Measurements from ENCODE around the gene CNTNAP5.

The CNTNAP5 gene

GRCh38 chr2:124570872-124571271, 545.8 kb downstream of the CNTNAP5 start:
- Histone ChIP-seq H3K4me3 (ENCODE audit: extremely low read depth, insufficient read depth, low read length, poor library complexity, severe bottlenecking) (no peak overlapping the region), H3K27ac (ENCODE audit: low read depth, low read length, severe bottlenecking) (no peak overlapping the region), H3K9me3 (ENCODE audit: control insufficient read depth, low read length) (no peaks in the 10 kb centered on the region), H3K36me3 (ENCODE audit: control insufficient read depth, insufficient read depth, low read length) (no peaks in the 10 kb centered on the region), H3K4me1 (ENCODE audit: control insufficient read depth, insufficient read depth, low read length, poor library complexity, severe bottlenecking) (no peaks in the 10 kb centered on the region)

- Histone ChIP-seq H3K9me3 (ENCODE audit: control insufficient read depth, low read length) (no peaks in the 10 kb centered on the region), H3K4me1 (ENCODE audit: control insufficient read depth, insufficient read depth, low read length, poor library complexity, severe bottlenecking) (no peaks in the 10 kb centered on the region), H3K27ac (ENCODE audit: low read depth, low read length, severe bottlenecking) (no peak overlapping the region), H3K36me3 (ENCODE audit: control insufficient read depth, insufficient read depth, low read length) (no peaks in the 10 kb centered on the region), H3K4me3 (ENCODE audit: extremely low read depth, insufficient read depth, low read length, poor library complexity, severe bottlenecking) (no peak overlapping the region)
- WGBS, 2 experiments (ENCODE audit: insufficient coverage in 2 of 2): 82 to 83% methylated on average over 1 to 3 of the region's 3 CpGs
Observed at GRCh38 chr2:124571836-124572235, 546.7 kb downstream of the CNTNAP5 start.

- WGBS, 2 experiments (ENCODE audit: insufficient coverage in 2 of 2): no CpG with 5 or more reads among the region's 1 CpG
- Histone ChIP-seq H3K27ac (ENCODE audit: low read depth, low read length, severe bottlenecking) (no peak overlapping the region), H3K36me3 (ENCODE audit: control insufficient read depth, insufficient read depth, low read length) (no peaks in the 10 kb centered on the region), H3K4me1 (ENCODE audit: control insufficient read depth, insufficient read depth, low read length, poor library complexity, severe bottlenecking) (no peaks in the 10 kb centered on the region), H3K9me3 (ENCODE audit: control insufficient read depth, low read length) (no peaks in the 10 kb centered on the region), H3K4me3 (ENCODE audit: extremely low read depth, insufficient read depth, low read length, poor library complexity, severe bottlenecking) (no peak overlapping the region)
Observed at GRCh38 chr2:124572934-124573634, 548.0 kb downstream of the CNTNAP5 start.

- H3K4me1 ChIP-seq (ENCODE audit: control insufficient read depth, insufficient read depth, low read length, poor library complexity, severe bottlenecking): no peaks in the 10 kb centered on the region
- 71 to 97% methylated on average over 1 to 2 of the region's 2 CpGs for WGBS, 2 experiments (ENCODE audit: insufficient coverage in 2 of 2)
- no peaks in the 10 kb centered on the region for H3K9me3 ChIP-seq (ENCODE audit: control insufficient read depth, low read length)
- no peak overlapping the region for H3K27ac ChIP-seq (ENCODE audit: low read depth, low read length, severe bottlenecking)
- H3K36me3 ChIP-seq (ENCODE audit: control insufficient read depth, insufficient read depth, low read length): no peaks in the 10 kb centered on the region
- H3K4me3 ChIP-seq (ENCODE audit: extremely low read depth, insufficient read depth, low read length, poor library complexity, severe bottlenecking): no peak overlapping the region
Observed at GRCh38 chr2:124575497-124575896, 550.4 kb downstream of the CNTNAP5 start.

GRCh38 chr2:124580263-124580662, 555.2 kb downstream of the CNTNAP5 start:
- Histone ChIP-seq H3K9me3 (ENCODE audit: control insufficient read depth, low read length) (no peaks in the 10 kb centered on the region), H3K27ac (ENCODE audit: low read depth, low read length, severe bottlenecking) (no peak overlapping the region), H3K36me3 (ENCODE audit: control insufficient read depth, insufficient read depth, low read length) (no peaks in the 10 kb centered on the region), H3K4me1 (ENCODE audit: control insufficient read depth, insufficient read depth, low read length, poor library complexity, severe bottlenecking) (peaks cover 12% of the 10 kb centered on the region), H3K4me3 (ENCODE audit: extremely low read depth, insufficient read depth, low read length, poor library complexity, severe bottlenecking) (no peak overlapping the region)
- WGBS, 2 experiments (ENCODE audit: insufficient coverage in 2 of 2): 83 to 88% methylated on average over 3 to 4 of the region's 4 CpGs

GRCh38 chr2:124582387-124582786, 557.3 kb downstream of the CNTNAP5 start:
- Histone ChIP-seq H3K4me3 (ENCODE audit: extremely low read depth, insufficient read depth, low read length, poor library complexity, severe bottlenecking) (no peak overlapping the region), H3K4me1 (ENCODE audit: control insufficient read depth, insufficient read depth, low read length, poor library complexity, severe bottlenecking) (peaks cover 12% of the 10 kb centered on the region), H3K9me3 (ENCODE audit: control insufficient read depth, low read length) (no peaks in the 10 kb centered on the region), H3K27ac (ENCODE audit: low read depth, low read length, severe bottlenecking) (no peak overlapping the region), H3K36me3 (ENCODE audit: control insufficient read depth, insufficient read depth, low read length) (no peaks in the 10 kb centered on the region)

- H3K36me3 ChIP-seq (ENCODE audit: control insufficient read depth, insufficient read depth, low read length): no peaks in the 10 kb centered on the region
- no CpG with 5 or more reads among the region's 4 CpGs for WGBS, 2 experiments (ENCODE audit: insufficient coverage in 2 of 2)
- H3K4me1 ChIP-seq (ENCODE audit: control insufficient read depth, insufficient read depth, low read length, poor library complexity, severe bottlenecking): peaks cover 12% of the 10 kb centered on the region
- H3K4me3 ChIP-seq (ENCODE audit: extremely low read depth, insufficient read depth, low read length, poor library complexity, severe bottlenecking): no peak overlapping the region
- no peak overlapping the region for H3K27ac ChIP-seq (ENCODE audit: low read depth, low read length, severe bottlenecking)
- no peaks in the 10 kb centered on the region for H3K9me3 ChIP-seq (ENCODE audit: control insufficient read depth, low read length)
Observed at GRCh38 chr2:124584615-124585014, 559.5 kb downstream of the CNTNAP5 start.

GRCh38 chr2:124585277-124585676, 560.2 kb downstream of the CNTNAP5 start:
- no peak overlapping the region for H3K4me3 ChIP-seq (ENCODE audit: extremely low read depth, insufficient read depth, low read length, poor library complexity, severe bottlenecking)
- H3K36me3 ChIP-seq (ENCODE audit: control insufficient read depth, insufficient read depth, low read length): no peaks in the 10 kb centered on the region
- H3K27ac ChIP-seq (ENCODE audit: low read depth, low read length, severe bottlenecking): no peak overlapping the region
- WGBS, 2 experiments (ENCODE audit: insufficient coverage in 2 of 2): 80% methylated on average over 1 of the region's 1 CpG; no CpG with 5 or more reads in 1 of the 2 experiments
- peaks cover 12% of the 10 kb centered on the region for H3K4me1 ChIP-seq (ENCODE audit: control insufficient read depth, insufficient read depth, low read length, poor library complexity, severe bottlenecking)
- no peaks in the 10 kb centered on the region for H3K9me3 ChIP-seq (ENCODE audit: control insufficient read depth, low read length)

GRCh38 chr2:124586210-124586609, 561.1 kb downstream of the CNTNAP5 start:
- peaks cover 12% of the 10 kb centered on the region for H3K4me1 ChIP-seq (ENCODE audit: control insufficient read depth, insufficient read depth, low read length, poor library complexity, severe bottlenecking)
- no peaks in the 10 kb centered on the region for H3K9me3 ChIP-seq (ENCODE audit: control insufficient read depth, low read length)
- H3K4me3 ChIP-seq (ENCODE audit: extremely low read depth, insufficient read depth, low read length, poor library complexity, severe bottlenecking): no peak overlapping the region
- no peak overlapping the region for H3K27ac ChIP-seq (ENCODE audit: low read depth, low read length, severe bottlenecking)
- 82 to 86% methylated on average over 3 of the region's 3 CpGs for WGBS, 2 experiments (ENCODE audit: insufficient coverage in 2 of 2)
- no peaks in the 10 kb centered on the region for H3K36me3 ChIP-seq (ENCODE audit: control insufficient read depth, insufficient read depth, low read length)

GRCh38 chr2:124586835-124587234, 561.7 kb downstream of the CNTNAP5 start:
- H3K9me3 ChIP-seq (ENCODE audit: control insufficient read depth, low read length): no peaks in the 10 kb centered on the region
- 83 to 100% methylated on average over 1 of the region's 2 CpGs for WGBS, 2 experiments (ENCODE audit: insufficient coverage in 2 of 2)

GRCh38 chr2:124589971-124590370, 564.9 kb downstream of the CNTNAP5 start:
- Histone ChIP-seq H3K36me3 (ENCODE audit: control insufficient read depth, insufficient read depth, low read length) (no peaks in the 10 kb centered on the region), H3K4me3 (ENCODE audit: extremely low read depth, insufficient read depth, low read length, poor library complexity, severe bottlenecking) (no peak overlapping the region), H3K27ac (ENCODE audit: low read depth, low read length, severe bottlenecking) (no peak overlapping the region), H3K9me3 (ENCODE audit: control insufficient read depth, low read length) (no peaks in the 10 kb centered on the region), H3K4me1 (ENCODE audit: control insufficient read depth, insufficient read depth, low read length, poor library complexity, severe bottlenecking) (peaks cover 2% of the 10 kb centered on the region)
- WGBS, 2 experiments (ENCODE audit: insufficient coverage in 2 of 2): 100% methylated on average over 2 of the region's 3 CpGs

More at GRCh38 chr2:124586835-124587234, 561.7 kb downstream of the CNTNAP5 start:
- no peak overlapping the region for H3K4me3 ChIP-seq (ENCODE audit: extremely low read depth, insufficient read depth, low read length, poor library complexity, severe bottlenecking)
- no peaks in the 10 kb centered on the region for H3K36me3 ChIP-seq (ENCODE audit: control insufficient read depth, insufficient read depth, low read length)
- peaks cover 12% of the 10 kb centered on the region for H3K4me1 ChIP-seq (ENCODE audit: control insufficient read depth, insufficient read depth, low read length, poor library complexity, severe bottlenecking)
- no peak overlapping the region for H3K27ac ChIP-seq (ENCODE audit: low read depth, low read length, severe bottlenecking)
